IPS DF 6.9 (cell line): ENCODE data around the gene HOMER2.
"Not testable (repeated sequence)": the region's sequence is repeated elsewhere in the genome, so short reads cannot be mapped to it uniquely, and the experiment has no call there.

Experiments
- DNase-seq: peaks from one replicate; pipeline ENCODE4 v3.0.0-alpha.2; 2013; ENCODE audit warnings: low read depth, low spot score
- H3K27ac ChIP-seq: one replicate; pipeline ENCODE4 v1.5.1; 2013; ENCODE audit warnings: low read length, control low read depth
- H3K27me3 ChIP-seq: 2 replicates; pipeline ENCODE4 v1.6.1; 2013; ENCODE audit warnings: mild to moderate bottlenecking, low read length; ENCODE audit not compliant: control insufficient read depth, insufficient read depth
- H3K36me3 ChIP-seq: 2 replicates; pipeline ENCODE4 v1.6.1; 2013; ENCODE audit warnings: low read length; ENCODE audit not compliant: control insufficient read depth, insufficient read depth
- H3K4me1 ChIP-seq: 2 replicates; pipeline ENCODE4 v1.6.1; 2013; ENCODE audit warnings: low read length; ENCODE audit not compliant: control insufficient read depth, insufficient read depth
- H3K4me3 ChIP-seq: 2 replicates; pipeline ENCODE4 v1.5.1; 2013; ENCODE audit warnings: mild to moderate bottlenecking, low read length
- H3K9me3 ChIP-seq: 2 replicates; pipeline ENCODE4 v1.6.1; 2013; ENCODE audit warnings: low read length, inconsistent platforms; ENCODE audit not compliant: control insufficient read depth, insufficient read depth
- WGBS: extraction: QIAGEN DNeasy Blood & Tissue Kit; methylation state at CpG from one replicate; pipeline ENCODE4 v1.1.7; 2013; ENCODE audit warnings: mixed read lengths, missing lambda C conversion rate; ENCODE audit not compliant: insufficient read length, insufficient coverage; 5-methylcytosine and 5-hydroxymethylcytosine counted together

Gene HOMER2

GRCh38 chr15:82878325-82878724, 74.2 kb downstream of the HOMER2 start:
- Histone ChIP-seq H3K27me3 (no peaks in the 10 kb centered on the region), H3K4me1 (no peaks in the 10 kb centered on the region), H3K36me3 (no peaks in the 10 kb centered on the region), H3K4me3 (no peak overlapping the region), H3K9me3 (no peaks in the 10 kb centered on the region), H3K27ac (no peak overlapping the region)
- DNase-seq = no peak
- WGBS = no CpG with 5 or more reads among the region's 5 CpGs

GRCh38 chr15:82877825-82878224, 74.7 kb downstream of the HOMER2 start:
- H3K4me3 ChIP-seq = no peak overlapping the region
- H3K4me1 ChIP-seq = no peaks in the 10 kb centered on the region
- no peak overlapping the region for H3K27ac ChIP-seq
- DNase-seq = no peak
- no peaks in the 10 kb centered on the region for H3K36me3 ChIP-seq
- no peaks in the 10 kb centered on the region for H3K9me3 ChIP-seq
- WGBS = no CpG with 5 or more reads among the region's 2 CpGs
- no peaks in the 10 kb centered on the region for H3K27me3 ChIP-seq

- no peaks in the 10 kb centered on the region for H3K9me3 ChIP-seq
- DNase-seq = no peak
- H3K4me1 ChIP-seq = no peaks in the 10 kb centered on the region
- no peak overlapping the region for H3K4me3 ChIP-seq
- H3K27ac ChIP-seq = no peak overlapping the region
- H3K27me3 ChIP-seq = no peaks in the 10 kb centered on the region
- no CpG with 5 or more reads among the region's 7 CpGs for WGBS
- H3K36me3 ChIP-seq = no peaks in the 10 kb centered on the region
Measured at GRCh38 chr15:82875411-82876003, 77.0 kb downstream of the HOMER2 start.

GRCh38 chr15:82874961-82875360, 77.6 kb downstream of the HOMER2 start:
- H3K27me3 ChIP-seq = no peaks in the 10 kb centered on the region
- no peaks in the 10 kb centered on the region for H3K36me3 ChIP-seq
- no peaks in the 10 kb centered on the region for H3K9me3 ChIP-seq
- H3K4me1 ChIP-seq = no peaks in the 10 kb centered on the region
- DNase-seq = no peak
- no peak overlapping the region for H3K4me3 ChIP-seq
- WGBS = no CpG with 5 or more reads among the region's 10 CpGs
- no peak overlapping the region for H3K27ac ChIP-seq

GRCh38 chr15:82874267-82874666, 78.3 kb downstream of the HOMER2 start:
- DNase-seq = no peak
- Histone ChIP-seq H3K4me3 (no peak overlapping the region), H3K36me3 (no peaks in the 10 kb centered on the region), H3K9me3 (no peaks in the 10 kb centered on the region), H3K4me1 (no peaks in the 10 kb centered on the region), H3K27ac (no peak overlapping the region), H3K27me3 (no peaks in the 10 kb centered on the region)
- no CpG with 5 or more reads among the region's 1 CpG for WGBS

- WGBS = no CpG with 5 or more reads among the region's 7 CpGs
- H3K9me3 ChIP-seq = no peaks in the 10 kb centered on the region
- no peaks in the 10 kb centered on the region for H3K36me3 ChIP-seq
- no peaks in the 10 kb centered on the region for H3K27me3 ChIP-seq
- DNase-seq = no peak
- no peak overlapping the region for H3K4me3 ChIP-seq
- no peaks in the 10 kb centered on the region for H3K4me1 ChIP-seq
- H3K27ac ChIP-seq = no peak overlapping the region
Measured at GRCh38 chr15:82873000-82873680, 79.4 kb downstream of the HOMER2 start.

GRCh38 chr15:82871832-82872484, 80.6 kb downstream of the HOMER2 start:
- Histone ChIP-seq H3K36me3 (no peaks in the 10 kb centered on the region), H3K9me3 (no peaks in the 10 kb centered on the region), H3K4me1 (no peaks in the 10 kb centered on the region), H3K27ac (no peak overlapping the region), H3K27me3 (no peaks in the 10 kb centered on the region), H3K4me3 (no peak overlapping the region)
- WGBS = no CpG with 5 or more reads among the region's 7 CpGs
- no peak for DNase-seq

GRCh38 chr15:82871358-82871757, 81.2 kb downstream of the HOMER2 start:
- H3K27ac ChIP-seq = no peak overlapping the region
- no peaks in the 10 kb centered on the region for H3K4me1 ChIP-seq
- no peaks in the 10 kb centered on the region for H3K27me3 ChIP-seq
- no peaks in the 10 kb centered on the region for H3K9me3 ChIP-seq
- WGBS = no CpG with 5 or more reads among the region's 5 CpGs
- no peak for DNase-seq
- no peaks in the 10 kb centered on the region for H3K36me3 ChIP-seq
- H3K4me3 ChIP-seq = no peak overlapping the region

- Histone ChIP-seq H3K4me1 (no peaks in the 10 kb centered on the region), H3K27ac (no peak overlapping the region), H3K9me3 (no peaks in the 10 kb centered on the region), H3K4me3 (no peak overlapping the region), H3K36me3 (no peaks in the 10 kb centered on the region), H3K27me3 (no peaks in the 10 kb centered on the region)
- DNase-seq = no peak
- no CpG with 5 or more reads among the region's 7 CpGs for WGBS
Measured at GRCh38 chr15:82870727-82871320, 81.7 kb downstream of the HOMER2 start.

- not testable (repeated sequence) for DNase-seq, H3K27me3 ChIP-seq, H3K9me3 ChIP-seq, H3K4me1 ChIP-seq, H3K4me3 ChIP-seq, H3K36me3 ChIP-seq, H3K27ac ChIP-seq
- WGBS = no CpG with 5 or more reads among the region's 3 CpGs
Measured at GRCh38 chr15:82865981-82866380, 86.5 kb downstream of the HOMER2 start.
